ENCODE data around the gene TNNC2.

TNNC2 gene

DNA sequence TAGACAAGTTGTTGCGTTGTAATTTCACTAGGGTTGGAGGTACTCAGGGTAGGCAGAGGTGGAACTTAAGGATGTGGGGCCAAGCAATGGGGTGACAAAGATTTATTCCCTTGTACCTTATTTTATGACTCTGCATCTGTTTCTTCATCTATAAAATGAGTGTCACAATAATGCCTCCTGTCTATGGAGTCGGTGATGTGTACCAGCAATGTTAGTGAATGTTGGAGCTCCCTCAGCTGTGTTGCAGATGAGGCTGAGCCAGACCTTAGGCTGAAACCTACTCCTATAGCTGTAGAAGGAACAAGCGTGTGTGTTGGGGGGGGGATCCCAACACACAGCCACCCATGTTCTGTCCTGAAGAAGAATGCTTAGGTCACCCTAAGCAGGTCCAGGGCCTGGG is 10.2 kb downstream of the TNNC2 start:
- Histone ChIP-seq H3F3A (ENCODE audit: insufficient read depth, low read length) (peaks cover 7% of the 10 kb centered on the region; the same call in 1 of the 2 replicates), H4K20me1 (ENCODE audit: insufficient read depth, low read length) (no peaks in the 10 kb centered on the region), H3K4me1 (ENCODE audit: insufficient read depth, low read length, severe bottlenecking) (peaks cover 11% of the 10 kb centered on the region), H3K9ac (ENCODE audit: low read length) (no peak overlapping the region), H3K79me2 (ENCODE audit: insufficient read depth, low read length) (peaks cover 10% of the 10 kb centered on the region; the same call in 1 of the 2 replicates), H3K4me2 (ENCODE audit: low read length) (no peak overlapping the region), H3K4me3 (ENCODE audit: low read depth, low read length, poor library complexity, severe bottlenecking) (no peak overlapping the region), H3K27me3 (ENCODE audit: insufficient read depth, low read length) (no peaks in the 10 kb centered on the region), H2AFZ (ENCODE audit: low read length) (no peak overlapping the region), H3K9me3 (ENCODE audit: low read length) (no peaks in the 10 kb centered on the region; the same call in 1 of the 2 replicates), H3K36me3 (ENCODE audit: insufficient read depth, low read length) (peaks cover 49% of the 10 kb centered on the region), H3K27ac (ENCODE audit: low read depth, low read length, poor library complexity, severe bottlenecking) (no peak overlapping the region), H3K9me2 (ENCODE audit: low read depth, low read length) (no peaks in the 10 kb centered on the region)
- TF ChIP-seq EZH2 (IDR thresholded peaks at IDR 0.05; ENCODE audit: borderline replicate concordance, low read length), result no peak
- TF ChIP-seq, protein P1, sequence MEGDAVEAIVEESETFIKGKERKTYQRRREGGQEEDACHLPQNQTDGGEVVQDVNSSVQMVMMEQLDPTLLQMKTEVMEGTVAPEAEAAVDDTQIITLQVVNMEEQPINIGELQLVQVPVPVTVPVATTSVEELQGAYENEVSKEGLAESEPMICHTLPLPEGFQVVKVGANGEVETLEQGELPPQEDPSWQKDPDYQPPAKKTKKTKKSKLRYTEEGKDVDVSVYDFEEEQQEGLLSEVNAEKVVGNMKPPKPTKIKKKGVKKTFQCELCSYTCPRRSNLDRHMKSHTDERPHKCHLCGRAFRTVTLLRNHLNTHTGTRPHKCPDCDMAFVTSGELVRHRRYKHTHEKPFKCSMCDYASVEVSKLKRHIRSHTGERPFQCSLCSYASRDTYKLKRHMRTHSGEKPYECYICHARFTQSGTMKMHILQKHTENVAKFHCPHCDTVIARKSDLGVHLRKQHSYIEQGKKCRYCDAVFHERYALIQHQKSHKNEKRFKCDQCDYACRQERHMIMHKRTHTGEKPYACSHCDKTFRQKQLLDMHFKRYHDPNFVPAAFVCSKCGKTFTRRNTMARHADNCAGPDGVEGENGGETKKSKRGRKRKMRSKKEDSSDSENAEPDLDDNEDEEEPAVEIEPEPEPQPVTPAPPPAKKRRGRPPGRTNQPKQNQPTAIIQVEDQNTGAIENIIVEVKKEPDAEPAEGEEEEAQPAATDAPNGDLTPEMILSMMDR (IDR thresholded peaks at IDR 0.05; ENCODE audit: low read length), result no peak

DNA sequence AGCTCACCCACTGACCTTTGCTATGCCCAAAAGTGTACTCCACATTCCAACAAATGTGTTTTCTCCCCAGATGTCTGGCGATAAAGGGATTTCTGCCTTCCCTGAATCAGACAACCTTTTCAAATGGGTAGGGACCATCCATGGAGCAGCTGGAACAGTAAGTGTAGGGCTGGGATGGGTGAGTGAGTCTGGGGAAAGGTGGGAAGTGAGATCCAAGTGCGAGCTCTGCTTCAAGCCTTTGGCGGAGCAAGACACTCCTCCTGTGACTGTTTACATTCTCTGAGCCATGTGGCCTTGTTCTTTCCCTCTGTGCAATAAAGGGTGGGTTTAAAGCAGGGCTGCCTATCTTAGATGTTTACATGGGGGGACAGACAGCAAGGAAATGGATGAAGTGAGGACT is 12.8 kb downstream of the TNNC2 start:
- Histone ChIP-seq H3K4me1 (ENCODE audit: insufficient read depth, low read length, severe bottlenecking) (peaks cover 11% of the 10 kb centered on the region), H3F3A (ENCODE audit: insufficient read depth, low read length) (peaks cover 12% of the 10 kb centered on the region; the same call in 1 of the 2 replicates), H3K4me3 (ENCODE audit: low read depth, low read length, poor library complexity, severe bottlenecking) (no peak overlapping the region), H3K9ac (ENCODE audit: low read length) (no peak overlapping the region), H3K27me3 (ENCODE audit: insufficient read depth, low read length) (no peaks in the 10 kb centered on the region), H3K27ac (ENCODE audit: low read depth, low read length, poor library complexity, severe bottlenecking) (no peak overlapping the region), H2AFZ (ENCODE audit: low read length) (no peak overlapping the region), H3K4me2 (ENCODE audit: low read length) (peak overlapping the region; percentile 14; the same call in 1 of the 2 replicates), H3K9me3 (ENCODE audit: low read length) (peaks cover 6% of the 10 kb centered on the region), H4K20me1 (ENCODE audit: insufficient read depth, low read length) (no peaks in the 10 kb centered on the region), H3K79me2 (ENCODE audit: insufficient read depth, low read length) (peaks cover 10% of the 10 kb centered on the region; the same call in 1 of the 2 replicates), H3K36me3 (ENCODE audit: insufficient read depth, low read length) (peaks cover 76% of the 10 kb centered on the region), H3K9me2 (ENCODE audit: low read depth, low read length) (no peaks in the 10 kb centered on the region)
- TF ChIP-seq, protein P1 (IDR thresholded peaks at IDR 0.05; ENCODE audit: low read length), result no peak
- no peak for TF ChIP-seq EZH2 (IDR thresholded peaks at IDR 0.05; ENCODE audit: borderline replicate concordance, low read length)

DNA sequence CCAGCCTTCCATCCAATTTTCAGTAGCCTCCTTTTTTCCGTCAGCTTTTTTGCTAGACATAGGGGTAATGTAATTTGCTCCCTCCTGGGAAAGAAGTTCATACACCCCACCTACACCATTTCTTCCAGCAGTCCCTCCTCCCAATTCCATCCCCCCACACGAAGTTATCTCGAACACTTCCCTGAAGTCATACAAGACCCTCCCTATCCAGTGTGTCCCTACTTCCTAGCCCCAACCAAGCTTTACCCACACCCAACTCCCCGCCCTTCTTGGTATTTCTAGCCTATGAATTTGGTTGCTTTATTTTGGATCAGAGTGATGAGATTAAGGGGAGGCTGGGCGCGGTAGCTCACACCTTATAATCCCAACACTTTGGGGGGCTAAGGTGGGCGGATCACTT is 13.6 kb downstream of the TNNC2 start:
- Histone ChIP-seq H3K4me3 (ENCODE audit: low read depth, low read length, poor library complexity, severe bottlenecking) (peak overlapping the region; percentile 96), H3K27me3 (ENCODE audit: insufficient read depth, low read length) (no peaks in the 10 kb centered on the region), H3K9ac (ENCODE audit: low read length) (peak overlapping the region; percentile 97), H3K4me2 (ENCODE audit: low read length) (peak overlapping the region; percentile 81), H3K36me3 (ENCODE audit: insufficient read depth, low read length) (peaks cover 84% of the 10 kb centered on the region), H2AFZ (ENCODE audit: low read length) (no peak overlapping the region), H3K4me1 (ENCODE audit: insufficient read depth, low read length, severe bottlenecking) (peaks cover 11% of the 10 kb centered on the region), H3F3A (ENCODE audit: insufficient read depth, low read length) (peaks cover 12% of the 10 kb centered on the region; the same call in 1 of the 2 replicates), H3K9me3 (ENCODE audit: low read length) (peaks cover 6% of the 10 kb centered on the region), H3K27ac (ENCODE audit: low read depth, low read length, poor library complexity, severe bottlenecking) (peak overlapping the region; percentile 73), H4K20me1 (ENCODE audit: insufficient read depth, low read length) (no peaks in the 10 kb centered on the region), H3K9me2 (ENCODE audit: low read depth, low read length) (no peaks in the 10 kb centered on the region), H3K79me2 (ENCODE audit: insufficient read depth, low read length) (peaks cover 10% of the 10 kb centered on the region; the same call in 1 of the 2 replicates)
- TF ChIP-seq, protein P1 (IDR thresholded peaks at IDR 0.05; ENCODE audit: low read length), result no peak
- TF ChIP-seq EZH2 (IDR thresholded peaks at IDR 0.05; ENCODE audit: borderline replicate concordance, low read length), result no peak
